Fibroblast of lung (primary cell): ENCODE results near the gene ATXN1.

Experiments
- EZH2 ChIP-seq: IDR thresholded peaks from 2 replicates; pipeline ENCODE4 v1.5.1; 2012; ENCODE audit warnings: low read length, control low read depth, mild to moderate bottlenecking; ENCODE audit errors: missing control alignments
- TF ChIP-seq, protein P1 (sequence below), 2 donors: IDR thresholded peaks in 1 of 2; conservative IDR thresholded peaks in 1 of 2; 1 replicate in 1 of 2; 2 replicates in 1 of 2; pipeline ENCODE4 v1.5.1; 2011 to 2012; ENCODE audit warnings: low read length in 2 of 2, control low read depth in 1 of 2, inconsistent platforms in 1 of 2, low read depth in 1 of 2, mild to moderate bottlenecking in 1 of 2

GRCh38 chr6:16503970-16504415, 257.3 kb downstream of the ATXN1 start:
- TF ChIP-seq, protein P1, sequence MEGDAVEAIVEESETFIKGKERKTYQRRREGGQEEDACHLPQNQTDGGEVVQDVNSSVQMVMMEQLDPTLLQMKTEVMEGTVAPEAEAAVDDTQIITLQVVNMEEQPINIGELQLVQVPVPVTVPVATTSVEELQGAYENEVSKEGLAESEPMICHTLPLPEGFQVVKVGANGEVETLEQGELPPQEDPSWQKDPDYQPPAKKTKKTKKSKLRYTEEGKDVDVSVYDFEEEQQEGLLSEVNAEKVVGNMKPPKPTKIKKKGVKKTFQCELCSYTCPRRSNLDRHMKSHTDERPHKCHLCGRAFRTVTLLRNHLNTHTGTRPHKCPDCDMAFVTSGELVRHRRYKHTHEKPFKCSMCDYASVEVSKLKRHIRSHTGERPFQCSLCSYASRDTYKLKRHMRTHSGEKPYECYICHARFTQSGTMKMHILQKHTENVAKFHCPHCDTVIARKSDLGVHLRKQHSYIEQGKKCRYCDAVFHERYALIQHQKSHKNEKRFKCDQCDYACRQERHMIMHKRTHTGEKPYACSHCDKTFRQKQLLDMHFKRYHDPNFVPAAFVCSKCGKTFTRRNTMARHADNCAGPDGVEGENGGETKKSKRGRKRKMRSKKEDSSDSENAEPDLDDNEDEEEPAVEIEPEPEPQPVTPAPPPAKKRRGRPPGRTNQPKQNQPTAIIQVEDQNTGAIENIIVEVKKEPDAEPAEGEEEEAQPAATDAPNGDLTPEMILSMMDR (conservative IDR thresholded peaks at IDR 0.05 in 1 of 2, IDR thresholded peaks at IDR 0.05 in 1 of 2; ENCODE audit: low read depth in 1 of 2, low read length in 2 of 2), result no peak
- TF ChIP-seq EZH2, result no peak
